MV-4-11 (cell line): Measurements from ENCODE around the gene BFSP1.

Experiments used
- DNase-seq: peaks from one replicate; lab custom pipeline; 2025; lab: John Stamatoyannopoulos, UW

Gene BFSP1

DNA sequence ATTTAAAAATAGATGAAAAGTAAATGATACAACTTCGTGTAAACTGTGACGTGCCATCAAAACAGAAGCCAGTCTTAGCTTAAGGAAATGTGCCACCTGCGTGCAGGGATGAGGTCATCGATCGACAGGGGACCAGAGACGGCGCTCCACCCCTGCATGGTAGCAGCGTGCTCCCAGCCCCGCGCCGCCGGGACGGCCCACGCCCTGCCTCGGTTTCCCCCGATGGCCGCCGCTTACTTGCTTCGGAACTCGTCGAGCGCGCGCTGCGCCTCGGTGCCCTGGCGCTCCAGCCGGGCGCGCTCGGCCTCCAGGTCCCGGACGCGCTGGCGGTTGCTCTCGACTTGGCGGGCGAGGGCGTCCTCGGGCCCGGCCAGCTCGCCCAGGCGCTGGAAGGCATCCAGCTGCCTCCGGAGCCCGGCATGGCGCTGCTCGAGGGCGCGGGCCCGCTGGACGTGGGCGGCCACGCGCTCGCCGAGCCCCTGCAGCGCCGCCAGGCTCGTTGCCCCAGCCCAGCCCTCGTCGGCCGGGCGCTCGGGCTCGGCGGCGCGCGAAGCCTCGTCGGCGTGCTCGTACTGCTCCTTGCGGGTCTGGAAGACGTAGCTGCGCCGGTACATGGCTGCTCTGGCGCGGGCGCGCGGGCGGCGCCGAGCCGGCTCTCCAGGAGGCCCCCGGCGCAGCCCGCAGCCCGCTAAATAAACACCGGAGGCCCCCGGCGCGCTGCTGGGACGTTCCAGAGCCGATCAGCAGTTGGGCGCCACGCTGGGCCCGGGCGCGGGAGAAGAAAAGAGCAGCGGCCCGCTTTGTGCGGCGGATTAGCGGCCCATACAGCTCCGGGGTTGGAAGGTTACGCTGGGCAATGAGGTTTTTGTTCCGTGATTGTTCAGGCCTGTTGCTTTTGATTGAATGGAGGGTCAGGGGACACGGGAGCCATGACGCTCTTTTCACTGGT, at the start of gene BFSP1:
Gene BFSP1, minus strand, starts transcription at position 664 of the 949 bp plus-strand sequence. Its CDS starts 50 bp downstream, at position 614.
- DNase-seq, result peak; percentile 53

DNA sequence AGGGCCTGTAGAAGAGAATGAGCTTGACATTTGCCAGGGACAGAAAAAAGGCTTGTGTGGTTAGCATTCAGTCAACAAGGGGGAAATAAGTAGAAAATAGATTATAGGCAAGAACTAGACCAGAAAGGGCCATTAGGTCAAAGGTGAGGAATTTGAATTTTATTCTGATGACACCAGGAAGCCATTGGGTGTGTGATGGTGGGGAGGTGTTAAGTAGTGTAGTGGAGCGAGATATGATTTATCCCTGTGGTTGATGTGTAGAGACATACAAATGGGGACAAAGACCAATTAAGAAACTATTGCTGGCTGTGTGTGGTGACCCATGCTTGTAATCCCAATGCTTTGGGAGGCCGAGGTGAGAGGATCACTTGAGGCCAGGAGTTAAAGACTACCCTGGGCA, 49.7 kb upstream of the BFSP1 start:
- DNase-seq, result no peak

DNA sequence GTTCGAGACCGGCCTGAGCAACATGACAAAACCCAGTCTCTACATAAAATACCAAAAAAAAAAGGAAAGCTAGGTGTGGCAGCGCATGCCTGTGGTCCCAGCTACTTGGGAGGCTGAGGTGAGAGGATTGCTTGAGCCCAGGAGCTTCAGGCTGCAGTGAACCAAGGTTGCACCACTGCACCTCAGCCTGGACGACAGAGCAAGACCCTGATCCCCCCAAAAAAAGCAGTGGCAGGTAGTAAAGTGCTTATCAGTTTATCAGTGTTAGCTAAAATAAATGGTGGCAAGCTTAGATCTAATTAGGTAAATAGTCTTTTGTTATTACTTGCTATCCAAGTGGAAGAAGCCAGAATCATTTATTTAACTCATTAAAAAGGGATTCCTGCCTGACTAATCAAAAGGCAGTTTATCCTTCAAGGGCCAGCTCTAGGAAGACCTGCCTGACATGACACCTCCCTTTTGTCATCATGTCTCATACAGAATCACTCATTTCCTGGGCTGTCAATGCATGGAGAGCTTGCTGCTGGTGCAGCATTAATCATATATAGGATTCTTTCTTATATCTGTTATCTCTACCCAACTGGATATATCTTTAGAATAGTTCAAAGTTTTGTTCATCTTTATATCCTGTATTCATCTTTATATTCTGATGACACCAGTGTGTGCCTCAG, 48.3 kb upstream of the BFSP1 start:
- DNase-seq, result no peak

DNA sequence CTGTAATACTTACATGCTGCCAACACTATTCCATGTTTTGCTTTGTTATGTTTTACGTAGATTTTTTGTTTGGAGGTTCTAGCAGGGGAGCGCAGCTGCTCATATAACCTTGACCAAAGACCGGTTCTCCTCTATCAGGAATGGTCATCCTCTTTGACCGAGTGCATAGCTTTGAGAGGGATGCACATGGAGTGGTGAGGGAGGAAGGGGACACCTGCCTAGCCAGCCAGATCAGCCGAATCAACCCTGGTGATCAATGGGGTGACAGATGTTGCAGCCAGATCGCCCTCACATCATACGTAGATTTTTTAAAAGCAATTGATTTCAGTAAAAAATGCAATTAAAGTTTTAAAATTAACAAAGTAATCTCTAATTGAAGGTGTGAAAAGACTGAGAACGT, 45.0 kb upstream of the BFSP1 start:
- DNase-seq, result no peak

DNA sequence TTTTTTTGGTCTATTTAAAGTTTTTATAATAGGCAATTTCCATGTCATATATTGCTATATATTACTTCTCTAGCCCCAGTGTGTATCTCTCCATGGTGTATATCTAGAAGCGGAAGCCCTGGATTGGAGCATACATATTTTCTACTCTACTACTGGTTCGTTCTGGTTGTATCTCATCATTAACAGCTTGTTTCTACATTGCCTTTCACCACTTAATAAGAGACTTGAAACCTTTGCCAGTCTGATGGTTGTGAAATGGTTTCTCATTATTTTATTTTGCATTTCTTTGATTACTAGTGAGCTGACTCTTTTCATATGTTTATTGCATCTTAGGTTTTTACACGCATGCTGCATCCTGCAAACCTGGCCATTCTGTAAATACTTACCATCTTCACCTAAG, 42.3 kb upstream of the BFSP1 start:
- DNase-seq, result no peak

DNA sequence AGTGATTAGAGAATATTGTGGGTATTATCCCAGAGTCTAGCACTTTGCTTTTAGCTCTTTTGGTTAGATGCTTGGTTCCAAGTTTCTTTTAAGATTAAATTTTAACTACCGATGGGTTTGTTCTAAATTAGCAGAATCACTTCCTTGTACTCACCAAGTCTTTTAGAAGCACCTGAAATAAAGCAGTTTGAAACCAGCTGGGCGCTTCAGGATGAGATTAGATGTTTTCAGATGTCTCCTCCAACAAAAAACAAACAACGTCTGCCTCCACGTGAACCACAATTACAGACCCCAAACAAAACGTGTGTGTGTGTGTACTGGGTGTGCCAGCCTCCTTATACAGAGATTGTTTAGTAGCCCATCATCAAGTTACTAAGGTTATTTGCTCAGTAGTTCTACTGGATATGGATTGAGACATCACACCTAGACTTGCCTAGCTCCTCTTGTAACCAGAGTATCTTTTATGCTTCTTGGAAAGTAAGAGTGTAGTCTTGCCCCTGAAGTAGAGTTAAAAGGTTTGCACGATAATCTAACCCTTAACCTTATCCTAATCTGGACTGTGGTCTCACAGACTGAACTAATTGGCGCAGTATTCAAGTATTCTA, 41.0 kb upstream of the BFSP1 start:
- no peak for DNase-seq

DNA sequence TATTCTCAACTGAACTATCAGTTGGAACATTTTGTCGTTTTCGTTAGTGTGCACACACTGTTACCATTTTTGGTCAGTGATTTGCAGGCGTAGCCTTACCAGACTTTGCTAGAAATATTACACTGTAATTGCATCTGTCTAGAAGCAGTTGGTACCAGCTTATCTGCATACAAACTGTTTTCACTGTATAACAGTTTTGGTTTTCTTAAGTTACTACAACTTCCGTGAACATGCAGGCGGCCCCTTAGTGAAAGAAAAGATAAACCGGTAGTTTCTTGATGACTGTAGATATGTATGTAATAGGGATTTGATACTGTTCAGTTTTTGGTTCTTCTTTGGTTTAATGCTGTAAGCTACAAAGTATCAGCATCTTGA, 40.0 kb upstream of the BFSP1 start:
- no peak for DNase-seq

DNA sequence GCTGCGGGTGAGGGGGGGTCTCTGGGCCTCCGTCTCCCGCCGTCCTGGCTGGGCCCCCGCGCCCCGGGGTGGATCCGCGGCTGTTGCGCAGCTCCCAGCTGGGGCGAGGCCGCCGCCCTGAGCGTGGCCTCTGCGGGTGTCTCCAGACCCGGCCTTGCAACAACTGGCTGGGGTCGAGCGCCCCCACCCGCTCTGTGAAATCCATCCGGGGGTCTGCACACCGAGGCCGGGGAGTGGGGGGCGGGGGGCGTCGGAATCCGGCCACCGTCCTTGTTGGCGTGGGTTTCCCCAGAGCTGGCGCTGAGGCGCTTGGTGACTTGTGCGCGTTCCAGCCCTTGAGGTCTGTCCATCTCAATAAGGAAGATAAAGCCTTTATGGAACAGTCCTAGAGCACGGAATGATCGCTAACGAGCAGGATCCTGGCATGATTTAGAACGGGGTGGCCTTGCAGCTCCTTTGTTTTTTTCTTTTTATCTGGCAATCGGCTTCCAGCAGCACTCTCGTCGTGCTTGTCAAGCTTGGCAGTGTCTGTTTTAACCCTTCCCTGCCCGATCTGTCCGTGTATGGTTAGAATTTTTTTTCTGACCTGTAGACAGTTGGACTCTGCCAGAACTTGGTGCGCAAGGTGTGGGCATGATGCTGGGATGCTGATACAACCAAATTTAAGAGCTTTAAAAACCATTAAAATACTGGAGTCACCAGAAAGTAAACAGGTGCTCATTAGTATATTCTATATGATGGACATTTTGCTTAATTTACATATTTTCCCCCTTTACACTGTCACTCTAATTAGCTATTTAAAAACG, 39.4 kb upstream of the BFSP1 start:
- peak; percentile 17 for DNase-seq

DNA sequence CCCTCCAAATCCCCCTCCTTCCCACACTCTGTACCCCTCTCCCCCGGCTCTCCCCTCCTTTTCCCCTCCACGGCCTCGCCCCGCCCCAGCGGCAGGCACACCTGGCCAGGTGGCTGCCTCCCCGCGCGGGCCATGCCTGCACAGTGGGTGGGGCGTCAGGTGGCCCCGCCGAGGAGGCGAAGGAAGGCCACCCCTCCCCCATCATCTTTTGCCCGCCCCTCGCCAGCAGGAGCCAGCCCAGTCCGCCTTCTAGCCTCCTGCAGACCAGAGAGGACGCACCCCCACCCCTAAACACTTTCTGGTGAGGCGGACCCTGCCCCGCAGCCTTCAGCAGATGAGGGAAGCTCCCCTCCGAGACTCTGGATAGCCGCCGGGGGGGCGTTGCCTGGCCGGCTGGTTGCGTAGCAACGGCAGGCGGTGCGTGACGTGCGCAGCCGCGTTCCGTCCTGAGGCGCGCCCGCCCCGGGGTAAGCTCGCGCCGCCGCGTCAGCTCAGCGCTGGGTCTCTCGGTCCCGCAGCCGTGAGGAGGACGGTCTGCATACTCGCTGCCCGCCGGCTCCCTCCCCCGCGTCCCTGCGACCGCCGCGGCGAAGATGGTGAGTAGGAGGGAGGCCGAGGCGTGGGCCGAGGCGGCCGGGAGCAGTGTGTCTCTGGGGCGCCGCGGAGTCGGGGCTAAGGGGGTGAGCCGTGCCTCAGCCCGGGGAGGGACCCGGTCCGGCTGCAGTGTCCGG, 38.6 kb upstream of the BFSP1 start, which contains the start of gene DSTN:
Gene DSTN, plus strand, starts transcription at position 460 of the 731 bp plus-strand sequence. Its CDS starts 134 bp downstream, at position 594.
- peak; percentile 71 for DNase-seq

DNA sequence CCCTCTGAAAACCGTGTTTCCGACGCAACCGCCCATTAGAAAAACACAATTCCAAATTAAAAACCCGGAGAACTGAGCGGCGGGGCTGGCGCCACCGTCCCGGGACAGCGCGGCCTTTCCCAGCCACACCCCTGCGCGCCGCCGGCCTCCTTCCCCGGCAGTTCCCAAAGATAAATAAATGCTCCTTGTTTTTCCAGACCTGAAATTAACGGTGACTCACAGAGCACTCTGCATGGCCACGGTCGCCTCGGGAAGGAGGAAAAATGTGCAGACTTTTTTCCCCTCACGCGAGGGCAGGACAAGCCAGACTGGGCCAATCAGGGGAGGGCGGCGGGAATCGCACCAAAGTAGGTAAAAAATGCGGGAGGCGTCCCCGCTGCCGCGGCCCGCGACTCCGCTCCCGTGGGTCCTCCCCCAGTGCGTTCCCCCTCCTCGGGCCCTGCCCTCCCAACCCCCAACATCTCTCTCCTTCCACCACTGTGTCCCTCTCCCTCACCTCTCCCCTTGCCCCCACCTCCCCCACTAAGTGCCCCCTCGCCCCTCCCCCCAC, 37.9 kb upstream of the BFSP1 start:
- no peak for DNase-seq

DNA sequence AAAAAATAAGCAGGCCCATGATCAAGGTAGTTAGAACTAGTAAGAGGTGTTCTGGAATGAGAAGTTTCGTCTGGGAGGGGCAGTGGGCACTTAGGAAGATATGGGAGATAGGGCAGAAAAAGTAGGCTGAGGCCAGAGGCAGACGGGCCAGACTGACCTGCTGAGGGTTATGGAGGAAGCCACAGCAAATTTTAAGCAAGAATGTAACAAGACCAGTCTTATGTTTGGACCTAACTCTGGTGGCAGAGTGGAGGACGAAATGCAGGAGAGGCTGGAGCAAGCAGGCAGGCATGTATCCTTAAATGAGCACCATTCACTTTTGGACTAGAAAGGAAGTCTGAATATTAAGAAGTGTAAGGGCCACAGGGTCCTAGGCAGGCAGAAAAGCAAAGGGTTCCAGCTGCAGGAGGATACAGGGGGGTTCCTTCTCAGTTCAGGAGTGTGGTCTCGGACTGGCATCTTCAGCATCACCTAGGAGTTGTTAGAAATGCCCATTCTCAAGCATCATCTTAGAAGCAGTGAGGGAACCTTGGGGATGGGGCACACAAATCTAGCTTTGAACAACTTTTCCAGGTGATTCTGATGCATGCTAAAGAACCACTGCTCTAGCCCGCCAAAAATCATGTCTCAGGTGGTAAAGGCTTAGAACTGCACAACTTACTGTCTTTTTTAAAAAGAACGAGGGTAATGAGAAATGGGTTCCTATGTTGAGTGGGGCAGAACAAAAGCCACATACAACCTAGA, 37.0 kb upstream of the BFSP1 start:
- DNase-seq, result no peak

DNA sequence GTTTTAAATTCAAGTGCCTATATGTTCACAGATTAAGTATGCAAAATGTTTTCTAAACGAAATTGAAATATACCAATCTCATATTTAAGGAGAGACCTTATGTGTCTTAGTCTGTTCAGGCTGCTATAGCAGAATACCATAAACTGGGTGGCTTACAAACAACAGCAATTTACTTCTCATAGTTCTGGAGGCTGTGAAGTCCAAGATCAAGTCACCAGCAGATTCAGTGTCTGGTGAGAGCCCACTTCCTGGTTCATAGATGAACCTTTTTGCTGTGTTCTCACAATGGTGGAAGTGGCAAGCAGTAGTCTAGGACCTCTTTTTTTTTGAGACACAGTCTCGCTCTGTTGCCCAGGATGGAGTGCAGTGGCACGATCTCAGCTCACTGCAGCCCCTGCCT, 35.2 kb upstream of the BFSP1 start:
- DNase-seq, result no peak

DNA sequence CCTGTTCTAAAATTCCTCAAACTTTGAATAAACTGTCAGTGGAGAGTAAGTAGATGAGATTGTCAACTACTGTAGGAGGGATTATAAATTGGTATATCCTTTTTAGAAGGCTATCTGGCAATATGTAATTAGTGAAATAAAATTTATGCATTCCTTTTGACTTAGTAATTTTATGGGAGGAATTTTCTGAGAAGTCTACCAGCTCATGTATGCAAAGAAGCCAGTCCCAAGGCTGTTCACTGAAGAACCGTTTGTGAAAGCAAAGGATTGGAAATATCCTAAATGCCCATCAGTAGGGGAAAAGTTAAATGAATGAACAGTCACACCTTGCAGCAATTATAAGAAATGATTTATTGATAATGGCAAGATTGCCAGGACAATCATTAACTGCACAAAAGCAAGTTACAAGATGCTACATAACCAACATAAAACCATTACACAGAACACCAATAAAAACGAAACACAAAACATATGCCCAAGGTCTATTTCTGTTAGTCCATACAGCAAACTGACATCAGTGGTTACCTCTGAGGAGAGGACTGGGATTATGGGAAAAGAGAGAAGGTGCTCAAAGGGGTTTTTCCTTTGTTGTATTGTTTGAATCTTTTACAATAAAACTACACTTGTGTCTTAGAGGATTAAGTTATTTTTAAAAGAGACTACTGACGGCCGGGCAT, 34.1 kb upstream of the BFSP1 start:
- DNase-seq, result no peak

DNA sequence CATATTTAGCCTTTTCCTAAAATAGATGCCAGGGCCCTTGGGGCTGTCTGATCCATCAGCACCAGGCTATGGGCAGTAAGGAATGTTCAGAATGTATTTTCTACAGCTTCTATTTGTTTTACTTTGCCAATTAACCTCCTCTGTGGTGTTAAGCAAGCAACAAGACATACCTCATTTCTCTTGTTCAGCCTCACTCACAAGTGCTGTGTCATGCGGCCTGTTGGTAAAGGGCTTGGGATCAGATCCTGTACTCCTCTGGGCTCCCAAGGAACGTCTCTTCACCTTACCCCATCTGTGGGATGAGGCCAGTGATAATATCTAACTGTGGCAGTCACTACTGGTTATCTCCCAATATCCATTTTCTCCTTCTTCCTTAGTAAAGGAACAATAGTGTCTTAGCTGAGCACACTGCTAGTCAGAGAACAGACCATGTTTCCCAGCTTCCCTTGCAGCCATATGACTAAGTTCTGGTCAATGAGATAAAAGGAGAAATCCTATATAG, 31.7 kb upstream of the BFSP1 start:
- no peak for DNase-seq

DNA sequence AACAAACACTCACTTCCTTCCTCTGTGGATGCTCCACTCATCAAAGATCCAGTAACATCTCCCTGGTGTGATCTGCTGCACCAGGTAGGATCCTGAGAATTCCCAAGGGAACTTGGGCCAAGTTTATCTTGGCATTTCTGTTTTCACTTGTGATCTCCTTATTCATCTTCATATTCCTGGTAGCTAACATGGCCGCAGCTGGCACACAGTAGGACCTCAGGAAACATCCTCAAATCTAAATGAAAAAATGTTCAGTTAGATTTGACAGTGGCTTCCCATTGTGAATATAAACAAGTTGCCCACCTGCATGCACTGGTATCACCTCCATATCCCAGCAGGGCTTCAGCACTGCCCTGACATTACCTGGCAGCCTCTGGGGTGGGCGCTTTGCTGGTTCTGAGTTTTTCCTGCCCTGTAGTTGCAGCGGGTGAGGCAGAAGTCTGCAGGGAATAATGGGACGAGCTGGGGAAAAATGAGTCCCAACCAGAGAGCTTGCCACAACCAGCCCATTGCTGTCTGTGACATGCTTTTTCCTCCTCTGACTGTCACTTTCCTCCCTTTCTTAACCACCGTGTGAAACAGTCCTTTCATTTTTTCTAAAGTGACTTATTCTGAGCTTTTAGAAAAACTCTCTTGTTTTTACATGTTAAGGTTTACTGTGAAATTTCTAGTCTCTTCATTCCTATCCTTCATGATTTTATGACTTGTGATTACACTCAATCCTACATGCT, 29.3 kb upstream of the BFSP1 start:
- no peak for DNase-seq

DNA sequence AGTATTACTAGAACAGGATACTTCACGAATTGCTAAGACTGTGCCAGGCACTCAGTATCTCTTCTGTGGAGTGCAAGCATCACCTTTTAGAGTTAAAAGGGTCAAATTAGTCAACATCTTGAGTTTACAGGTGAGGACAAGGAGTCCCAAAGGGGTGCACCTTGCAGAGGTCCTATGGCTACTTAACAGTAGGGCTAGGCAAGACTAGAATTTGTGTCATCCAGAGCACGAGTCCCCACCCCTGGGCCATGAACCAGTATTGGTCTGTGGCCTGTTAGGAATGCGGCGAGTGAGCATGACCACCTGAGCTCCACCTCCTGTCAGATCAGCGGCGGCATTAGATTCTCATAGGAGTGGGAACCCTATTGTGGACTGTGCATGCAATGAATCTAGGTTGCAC, 28.2 kb upstream of the BFSP1 start:
- no peak for DNase-seq

DNA sequence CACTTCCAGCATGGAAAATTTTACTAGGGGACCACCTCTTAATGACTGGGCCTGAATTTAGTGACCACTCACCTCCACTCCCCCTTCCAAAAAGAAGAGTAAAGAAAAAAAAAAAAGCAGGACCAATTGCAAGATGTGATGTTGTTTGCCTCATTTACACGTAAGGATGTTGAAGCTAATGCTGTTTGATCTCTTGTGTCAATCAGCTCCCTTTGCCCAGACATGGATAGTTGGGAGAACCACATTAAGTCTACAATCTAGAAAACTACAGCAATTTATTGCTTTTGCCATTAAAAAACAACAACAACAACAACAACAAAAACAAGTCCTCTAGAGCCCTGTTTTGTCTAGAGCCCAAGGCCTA, 27.7 kb upstream of the BFSP1 start:
- DNase-seq, result no peak

DNA sequence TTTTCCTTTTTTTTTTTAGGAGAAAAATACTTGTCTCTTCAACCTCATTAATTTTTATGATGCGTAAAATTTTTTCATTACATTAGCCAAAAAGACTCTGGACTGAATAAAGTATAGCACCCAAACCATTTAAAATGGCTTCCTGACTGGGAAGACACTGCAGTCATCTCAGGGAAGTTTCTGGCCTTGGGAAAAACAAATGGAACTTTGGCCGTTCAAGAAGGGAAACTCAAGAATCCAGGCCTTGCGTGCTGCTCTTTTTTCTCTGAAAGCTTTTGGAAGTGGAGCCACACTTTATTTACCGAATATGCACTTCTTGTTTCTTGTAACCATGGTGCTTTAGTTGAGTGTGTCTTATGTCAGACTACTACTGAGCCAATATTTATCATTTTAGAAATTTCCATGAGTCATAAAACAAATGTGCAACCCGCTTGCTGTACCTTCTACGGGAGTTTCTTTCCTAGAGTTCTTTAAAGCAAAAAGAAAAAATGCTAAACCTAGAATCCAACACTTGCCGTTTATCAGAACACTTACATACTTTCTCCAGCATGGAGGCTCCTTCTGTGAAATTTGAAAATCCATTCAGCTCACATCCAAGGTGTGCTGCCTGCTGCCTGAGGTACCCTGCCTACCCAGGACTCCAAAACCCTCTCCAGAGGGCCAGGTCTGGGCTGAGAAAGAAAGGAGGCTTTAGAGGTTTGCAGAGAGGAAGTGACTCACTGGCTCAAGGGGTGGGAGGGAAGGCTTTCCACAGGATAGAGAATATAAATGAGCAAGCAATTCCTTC, 27.2 kb upstream of the BFSP1 start:
- peak; percentile 64 for DNase-seq
